ENCODE measurements around the gene PHYKPL.

The PHYKPL gene

GRCh38 chr5:178221853-178222252, 10.7 kb downstream of the PHYKPL start:
- no peak for DNase-seq (ENCODE audit: low read depth)
- H3K4me3 ChIP-seq (ENCODE audit: control insufficient read depth, low read depth, low read length): no peak overlapping the region
- TF ChIP-seq CTCF (IDR thresholded peaks at IDR 0.05; ENCODE audit: control insufficient read depth, insufficient read depth, low read depth, low read length, missing control alignments): no peak

- DNase-seq (ENCODE audit: low read depth): no peak
- H3K4me3 ChIP-seq (ENCODE audit: control insufficient read depth, low read depth, low read length): no peak overlapping the region
- no peak for TF ChIP-seq CTCF (IDR thresholded peaks at IDR 0.05; ENCODE audit: control insufficient read depth, insufficient read depth, low read depth, low read length, missing control alignments)
Measured at GRCh38 chr5:178221282-178221681, 11.3 kb downstream of the PHYKPL start.

GRCh38 chr5:178218827-178219226, 13.8 kb downstream of the PHYKPL start:
- no peak overlapping the region for H3K4me3 ChIP-seq (ENCODE audit: control insufficient read depth, low read depth, low read length)
- no peak for TF ChIP-seq CTCF (IDR thresholded peaks at IDR 0.05; ENCODE audit: control insufficient read depth, insufficient read depth, low read depth, low read length, missing control alignments)
- no peak for DNase-seq (ENCODE audit: low read depth)

- no peak for DNase-seq (ENCODE audit: low read depth)
- TF ChIP-seq CTCF (IDR thresholded peaks at IDR 0.05; ENCODE audit: control insufficient read depth, insufficient read depth, low read depth, low read length, missing control alignments): no peak
- no peak overlapping the region for H3K4me3 ChIP-seq (ENCODE audit: control insufficient read depth, low read depth, low read length)
Measured at GRCh38 chr5:178218237-178218776, 14.3 kb downstream of the PHYKPL start.

GRCh38 chr5:178216779-178217178, 15.8 kb downstream of the PHYKPL start:
- DNase-seq (ENCODE audit: low read depth): no peak
- no peak overlapping the region for H3K4me3 ChIP-seq (ENCODE audit: control insufficient read depth, low read depth, low read length)
- no peak for TF ChIP-seq CTCF (IDR thresholded peaks at IDR 0.05; ENCODE audit: control insufficient read depth, insufficient read depth, low read depth, low read length, missing control alignments)

- no peak overlapping the region for H3K4me3 ChIP-seq (ENCODE audit: control insufficient read depth, low read depth, low read length)
- no peak for DNase-seq (ENCODE audit: low read depth)
Measured at GRCh38 chr5:178216088-178216534, 16.5 kb downstream of the PHYKPL start.

More at GRCh38 chr5:178216088-178216534, 16.5 kb downstream of the PHYKPL start:
- no peak for TF ChIP-seq CTCF (IDR thresholded peaks at IDR 0.05; ENCODE audit: control insufficient read depth, insufficient read depth, low read depth, low read length, missing control alignments)

All from AG09309 (cell line).